ENCODE measurements around the gene MAN1C1.

The MAN1C1 gene

GRCh38 chr1:25831569-25832196 lies 215.1 kb downstream of the MAN1C1 start:
- Mint-ChIP-seq H3K4me1 (peaks cover 12% of the 10 kb centered on the region), H3K4me3 (no peak overlapping the region), H3K36me3 (peaks cover 58% of the 10 kb centered on the region), H3K27me3 (no peaks in the 10 kb centered on the region), H3K9me3 (no peaks in the 10 kb centered on the region), H3K27ac (peak overlapping the region; percentile 4)
- DNase-seq: no peak
- CTCF ChIA-PET: interaction anchor here (1.0 to 1.3 kb wide), 2 partner anchors 11 to 165 kb away, joined by 3 to 4 read pairs; no protein-coding TSS in a partner anchor

- DNase-seq: no peak
- H3K9me3 Mint-ChIP-seq: no peaks in the 10 kb centered on the region
- CTCF ChIA-PET: interaction anchor here (1.0 to 1.3 kb wide), 3 partner anchors 10 to 165 kb away, joined by 3 to 4 read pairs (median 3); no protein-coding TSS in a partner anchor
- H3K27me3 Mint-ChIP-seq: no peaks in the 10 kb centered on the region
- H3K4me3 Mint-ChIP-seq: no peak overlapping the region
- no peak overlapping the region for H3K27ac Mint-ChIP-seq
- peaks cover 57% of the 10 kb centered on the region for H3K36me3 Mint-ChIP-seq
- H3K4me1 Mint-ChIP-seq: peaks cover 12% of the 10 kb centered on the region
Observed at GRCh38 chr1:25832336-25833037, 215.9 kb downstream of the MAN1C1 start.

GRCh38 chr1:25833158-25833557 lies 216.6 kb downstream of the MAN1C1 start:
- CTCF ChIA-PET: interaction anchor here (1.2 kb wide), 1 partner anchor 9 kb away, joined by 3 read pairs; no protein-coding TSS in a partner anchor
- Mint-ChIP-seq H3K4me1 (peaks cover 12% of the 10 kb centered on the region), H3K27me3 (no peaks in the 10 kb centered on the region), H3K4me3 (no peak overlapping the region), H3K9me3 (no peaks in the 10 kb centered on the region), H3K27ac (peak overlapping the region; percentile 45), H3K36me3 (peaks cover 53% of the 10 kb centered on the region)
- no peak for DNase-seq

All from activated naive CD4-positive, alpha-beta T cell treated with anti-CD3 and anti-CD28 coated beads, Interleukin-2, amount 10 ng/mL, durations not matched to agents 7 days and 5 days (primary cell).